Sigmoid colon (tissue), 7 donors: ENCODE results near the gene EMB. TPM values are rescaled to one million over a fixed set of nuclear protein-coding genes. Genes with fewer than 3 reads are reported as not detected.
"Not testable (repeated sequence)": the region's sequence is repeated elsewhere in the genome, so short reads cannot be mapped to it uniquely, and the experiment has no call there.

ENCODE experiments used
- DNase-seq: peaks from one replicate; pipeline ENCODE4 v3.0.0-alpha.2; 2019
- H3K27ac ChIP-seq, 4 donors: fragments of 200-600 bp; sonication (generic); one replicate each; pipeline ENCODE4 v1.5.1; 2016 to 2019; ENCODE audit warnings: mild to moderate bottlenecking in 1 of 4
- H3K27me3 ChIP-seq, 3 donors: fragments of 200-600 bp; sonication (generic); one replicate each; pipeline ENCODE4 v1.5.1; 2019; ENCODE audit warnings: mild to moderate bottlenecking in 1 of 3
- H3K36me3 ChIP-seq, 4 donors: fragments of 200-600 bp; sonication (generic); one replicate each; pipeline ENCODE4 v1.5.1; 2016 to 2019
- H3K4me1 ChIP-seq, 4 donors: fragments of 200-600 bp; sonication (generic); one replicate each; pipeline ENCODE4 v1.5.1; 2017 to 2019
- H3K4me3 ChIP-seq, 4 donors: fragments of 200-600 bp; sonication (generic); one replicate each; pipeline ENCODE4 v1.5.1; 2017 to 2019; ENCODE audit warnings: mild to moderate bottlenecking in 2 of 4, moderate library complexity in 1 of 4
- H3K9me3 ChIP-seq, 4 donors: fragments of 200-600 bp in 3 of 4; sonication (generic) in 3 of 4; one replicate each; pipeline versions ENCODE4 v1.5.1 to v1.6.1; 2013 to 2019
- CTCF ChIP-seq, 4 experiments: fragments of 450-650 bp in 3 of 4; fragments of 200-600 bp in 1 of 4; IDR thresholded peaks; one replicate each; pipeline ENCODE4 v1.5.1; 2016 to 2019; ENCODE audit warnings: antibody characterized with exemption in 4 of 4, mild to moderate bottlenecking in 3 of 4, moderate library complexity in 2 of 4
- EP300 ChIP-seq, 4 donors: sonication (generic); formaldehyde crosslinking; IDR thresholded peaks; one replicate each; pipeline ENCODE4 v1.6.1; 2017; ENCODE audit warnings: antibody characterized with exemption in 4 of 4
- POLR2A ChIP-seq, 2 donors: fragments of 450-650 bp; IDR thresholded peaks; one replicate each; pipeline ENCODE4 v1.6.1; 2016; ENCODE audit warnings: antibody characterized with exemption in 2 of 2, mild to moderate bottlenecking in 2 of 2, moderate library complexity in 2 of 2
- POLR2AphosphoS5 ChIP-seq, 4 donors: sonication (generic); formaldehyde crosslinking; IDR thresholded peaks; one replicate each; pipeline ENCODE4 v1.6.1; 2017; ENCODE audit warnings: antibody characterized with exemption in 4 of 4
- WGBS, 2 donors: extraction: QIAGEN DNeasy Blood & Tissue Kit; methylation state at CpG; one replicate each; pipeline ENCODE4 v1.1.7; 2013; 5-methylcytosine and 5-hydroxymethylcytosine counted together
- intact Hi-C: fragments of 100-400 bp; cut with DNase I; formaldehyde crosslinking; loops from one replicate; pipeline ENCODE4 v1.15.1; 2023
- polyA plus RNA-seq, 3 donors: library from polyadenylated mRNA; stranded (reverse); fragments of 200-250 nt; gene quantifications; one replicate each; pipeline ENCODE4 v1.2.3, GENCODE V29; 2013
- total RNA-seq, 4 donors: library from RNA; depleted of rRNA; stranded (reverse); fragments of >200 nt; gene quantifications; one replicate each; pipeline ENCODE4 v1.1.0, GENCODE V29; 2016
- donor health status: healthy with polysubstance abuse.
- donor health status: Bipolar disorder and iron deficiency.
- donor health status: healthy.

Gene EMB
- total and polyA plus RNA-seq, 7 donors, result 2.3 to 16.2 (median 10.0) TPM

GRCh38 chr5:50445296-50445949, 4.3 kb upstream of the EMB start:
- WGBS, 2 donors, result 47 to 73% methylated on average over 6 of the region's 6 CpGs
- no peaks in the 10 kb centered on the region for H3K9me3 ChIP-seq
- H3K36me3 ChIP-seq, result no peaks in the 10 kb centered on the region
- intact Hi-C loops, result no loop called here
- no peak overlapping the region for H3K4me3 ChIP-seq
- H3K27me3 ChIP-seq, result peaks cover 5 to 15% (median 8%) of the 10 kb centered on the region in 3 donors
- TF ChIP-seq POLR2A (IDR thresholded peaks at IDR 0.05) (no peak), POLR2AphosphoS5 (IDR thresholded peaks at IDR 0.05) (no peak), EP300 (IDR thresholded peaks at IDR 0.05) (no peak), CTCF (IDR thresholded peaks at IDR 0.05) (no peak)
- DNase-seq, result no peak
- H3K4me1 ChIP-seq, result peaks cover 0 to 8% (median 7%) of the 10 kb centered on the region in 4 donors
- no peak overlapping the region for H3K27ac ChIP-seq

GRCh38 chr5:50442559-50443539, 1.8 kb upstream of the EMB start:
- H3K36me3 ChIP-seq, H3K27ac ChIP-seq, H3K4me3 ChIP-seq, intact Hi-C loops, DNase-seq, H3K4me1 ChIP-seq, H3K9me3 ChIP-seq: not testable (repeated sequence)
- peaks cover 5 to 21% (median 8%) of the 10 kb centered on the region in 3 donors for H3K27me3 ChIP-seq
- 44 to 48% methylated on average over 3 of the region's 4 CpGs for WGBS, 2 donors

GRCh38 chr5:50441493-50441955, 436 bp upstream of the EMB start:
- Histone ChIP-seq H3K9me3 (no peaks in the 10 kb centered on the region), H3K27ac (peak overlapping the region in 1 of 4 donors; percentile 20), H3K4me3 (peak overlapping the region in 3 of 4 donors; percentile 37 to 48 (median 48)), H3K4me1 (peaks cover 0 to 8% (median 7%) of the 10 kb centered on the region in 4 donors), H3K36me3 (no peaks in the 10 kb centered on the region), H3K27me3 (peaks cover 5 to 21% (median 8%) of the 10 kb centered on the region in 3 donors)
- WGBS, 2 donors, result 10 to 17% methylated on average over 9 of the region's 9 CpGs
- DNase-seq, result no peak
- TF ChIP-seq POLR2AphosphoS5 (IDR thresholded peaks at IDR 0.05) (no peak), EP300 (IDR thresholded peaks at IDR 0.05) (no peak), POLR2A (IDR thresholded peaks at IDR 0.05) (no peak), CTCF (IDR thresholded peaks at IDR 0.05) (no peak)
- intact Hi-C loops, result no loop called here

GRCh38 chr5:50439221-50439620, 1.9 kb downstream of the EMB start:
- no peaks in the 10 kb centered on the region for H3K36me3 ChIP-seq
- no peak overlapping the region for H3K4me3 ChIP-seq
- 61 to 75% methylated on average over 3 of the region's 3 CpGs for WGBS, 2 donors
- intact Hi-C loops, result no loop called here
- H3K9me3 ChIP-seq, result no peaks in the 10 kb centered on the region
- peaks cover 0 to 8% (median 7%) of the 10 kb centered on the region in 4 donors for H3K4me1 ChIP-seq
- no peak for DNase-seq
- peaks cover 5 to 21% (median 8%) of the 10 kb centered on the region in 3 donors for H3K27me3 ChIP-seq
- no peak overlapping the region for H3K27ac ChIP-seq
- TF ChIP-seq CTCF (IDR thresholded peaks at IDR 0.05), result no peak
- TF ChIP-seq POLR2AphosphoS5 (IDR thresholded peaks at IDR 0.05), result no peak
- no peak for TF ChIP-seq EP300 (IDR thresholded peaks at IDR 0.05)
- TF ChIP-seq POLR2A (IDR thresholded peaks at IDR 0.05), result no peak

- WGBS, 2 donors, result 73 to 74% methylated on average over 2 of the region's 3 CpGs
- H3K4me3 ChIP-seq, DNase-seq, H3K9me3 ChIP-seq, H3K4me1 ChIP-seq, intact Hi-C loops, H3K27ac ChIP-seq, H3K36me3 ChIP-seq: not testable (repeated sequence)
- H3K27me3 ChIP-seq, result peaks cover 5 to 21% (median 8%) of the 10 kb centered on the region in 3 donors
Observed at GRCh38 chr5:50438060-50438459, 3.0 kb downstream of the EMB start.
